Neutrophil (primary cell): Measurements from ENCODE around the gene MAGT1.
"Not testable (repeated sequence)": the region's sequence is repeated elsewhere in the genome, so short reads cannot be mapped to it uniquely, and the experiment has no call there.

Experiments
- H3K27ac ChIP-seq: fragments of 200-600 bp; sonication (generic); 2 replicates; pipeline ENCODE4 v1.5.1; 2016; ENCODE audit warnings: mild to moderate bottlenecking, moderate library complexity
- H3K27me3 ChIP-seq: fragments of 200-600 bp; sonication (generic); 2 replicates; pipeline ENCODE4 v1.6.0; 2016; ENCODE audit warnings: mild to moderate bottlenecking
- H3K36me3 ChIP-seq: fragments of 200-600 bp; sonication (generic); 2 replicates; pipeline ENCODE4 v1.5.1; 2017
- H3K4me1 ChIP-seq, 2 experiments: fragments of 200-600 bp in 1 of 2; sonication (generic) in 1 of 2; 1 replicate in 1 of 2; 2 replicates in 1 of 2; pipeline versions ENCODE4 v1.5.1 to v1.6.1; 2013 to 2016; ENCODE audit warnings: low read depth in 1 of 2, low read length in 1 of 2, mild to moderate bottlenecking in 1 of 2, moderate library complexity in 1 of 2; ENCODE audit not compliant: control insufficient read depth in 1 of 2, insufficient read depth in 1 of 2
- H3K4me3 ChIP-seq, 2 experiments: fragments of 200-600 bp in 1 of 2; sonication (generic) in 1 of 2; 1 replicate in 1 of 2; 2 replicates in 1 of 2; pipeline ENCODE4 v1.5.1; 2013 to 2016; ENCODE audit warnings: low read depth in 1 of 2, low read length in 1 of 2, mild to moderate bottlenecking in 1 of 2, moderate library complexity in 1 of 2
- H3K9me3 ChIP-seq: fragments of 200-600 bp; sonication (generic); 2 replicates; pipeline ENCODE4 v1.5.1; 2016
- CTCF ChIP-seq: fragments of 200-600 bp; sonication (generic); IDR thresholded peaks from 2 replicates; pipeline ENCODE4 v1.5.1; 2016; ENCODE audit warnings: antibody characterized with exemption

The MAGT1 gene

GRCh38 chrX:77893713-77894112, 1.5 kb downstream of the MAGT1 start:
- TF ChIP-seq CTCF, result no peak
- no peaks in the 10 kb centered on the region for H3K9me3 ChIP-seq
- peaks cover 9 to 13% of the 10 kb centered on the region in 2 experiments for H3K4me1 ChIP-seq
- no peak overlapping the region for H3K4me3 ChIP-seq
- no peaks in the 10 kb centered on the region for H3K27me3 ChIP-seq
- H3K36me3 ChIP-seq, result no peaks in the 10 kb centered on the region
- no peak overlapping the region for H3K27ac ChIP-seq

- H3K9me3 ChIP-seq, result no peaks in the 10 kb centered on the region
- no peaks in the 10 kb centered on the region for H3K36me3 ChIP-seq
- H3K27ac ChIP-seq, result no peak overlapping the region
- peaks cover 9 to 13% of the 10 kb centered on the region in 2 experiments for H3K4me1 ChIP-seq
- TF ChIP-seq CTCF, result no peak
- no peaks in the 10 kb centered on the region for H3K27me3 ChIP-seq
- H3K4me3 ChIP-seq, result no peak overlapping the region
Observed at GRCh38 chrX:77892887-77893286, 2.3 kb downstream of the MAGT1 start.

GRCh38 chrX:77881418-77881817, 13.8 kb downstream of the MAGT1 start:
- H3K27me3 ChIP-seq, result not testable (repeated sequence)

GRCh38 chrX:77875372-77875771, 19.9 kb downstream of the MAGT1 start:
- H3K4me3 ChIP-seq, result no peak overlapping the region
- H3K27me3 ChIP-seq, result no peaks in the 10 kb centered on the region
- no peak for TF ChIP-seq CTCF
- peaks cover 7% of the 10 kb centered on the region for H3K36me3 ChIP-seq
- H3K4me1 ChIP-seq, result no peaks in the 10 kb centered on the region
- H3K9me3 ChIP-seq, result no peaks in the 10 kb centered on the region
- no peak overlapping the region for H3K27ac ChIP-seq

More at GRCh38 chrX:77881418-77881817, 13.8 kb downstream of the MAGT1 start:
- not testable (repeated sequence) for H3K27ac ChIP-seq, H3K4me3 ChIP-seq, H3K36me3 ChIP-seq, H3K9me3 ChIP-seq, H3K4me1 ChIP-seq

GRCh38 chrX:77831544-77831943, 63.7 kb downstream of the MAGT1 start:
- not testable (repeated sequence) for H3K9me3 ChIP-seq, H3K4me3 ChIP-seq, H3K27ac ChIP-seq, H3K4me1 ChIP-seq, H3K36me3 ChIP-seq, H3K27me3 ChIP-seq

GRCh38 chrX:77821989-77822388, 73.2 kb downstream of the MAGT1 start:
- not testable (repeated sequence) for H3K4me1 ChIP-seq, H3K4me3 ChIP-seq, H3K36me3 ChIP-seq, H3K9me3 ChIP-seq, H3K27me3 ChIP-seq, H3K27ac ChIP-seq

- H3K27ac ChIP-seq, result no peak overlapping the region
- no peaks in the 10 kb centered on the region for H3K36me3 ChIP-seq
- H3K27me3 ChIP-seq, result no peaks in the 10 kb centered on the region
- no peak overlapping the region for H3K4me3 ChIP-seq
- no peak for TF ChIP-seq CTCF
- no peaks in the 10 kb centered on the region for H3K9me3 ChIP-seq
- H3K4me1 ChIP-seq, result no peaks in the 10 kb centered on the region
Observed at GRCh38 chrX:77820091-77820727, 75.0 kb downstream of the MAGT1 start.
